HCT116 (cell line): ENCODE results near the gene FAM118B. TPM values are rescaled to one million over a fixed set of nuclear protein-coding genes. Genes with fewer than 3 reads are reported as not detected.

Experiments
- ATAC-seq: fragments of 200-7000 bp; cut with Tn5 transposase; 2 replicates; pipeline ENCODE4 v1.9.1; 2020; ENCODE audit warnings: mild to moderate bottlenecking, moderate library complexity
- BruUV-seq: library from RNA; stranded (reverse); fragments of 400-500 nt; replicated peaks from 2 replicates; lab custom pipeline; 2021; lab: Mats Ljungman, UMichigan
- CTCF ChIA-PET: fragments of 300-600 bp; sonication (Branson Sonifier 250); formaldehyde crosslinking; loops from one replicate; lab custom pipeline; 2021; ENCODE audit warnings: antibody characterized with exemption; lab: Charles Lee
- POLR2A ChIA-PET: fragments of 300-600, 350-600 bp; sonication (Branson Sonifier 250); formaldehyde crosslinking; loops from one replicate; lab custom pipeline; 2021; ENCODE audit warnings: antibody characterized with exemption; lab: Charles Lee
- RAD21 ChIA-PET, 2 experiments: fragments of 300-600 bp; sonication (Branson Sonifier 250); formaldehyde crosslinking; loops; one replicate each; lab custom pipeline; 2023; ENCODE audit warnings: low total read pairs in 2 of 2; ENCODE audit not compliant: uncharacterized antibody in 2 of 2, unreplicated experiment in 2 of 2, low non-redundant PET in 1 of 2; lab: Charles Lee
- DNase-seq: peaks from one replicate; pipeline ENCODE4 v3.0.0-alpha.2; 2010; ENCODE audit warnings: low read depth, low spot score
- H2AFZ ChIP-seq: fragments of 200-600 bp; shearing (Covaris generic), sonication (generic); 2 replicates; pipeline ENCODE4 v1.6.1; 2017; ENCODE audit warnings: low read depth, mixed run types, mixed read lengths, antibody characterized with exemption, low read length; ENCODE audit not compliant: poor library complexity, severe bottlenecking
- H3K27ac ChIP-seq: 2 replicates; pipeline ENCODE4 v1.5.1; 2012; ENCODE audit warnings: low read depth, low read length
- H3K27me3 ChIP-seq: fragments of 200-600 bp; sonication (generic); 2 replicates; pipeline ENCODE4 v1.6.1; 2016; ENCODE audit warnings: mixed run types, low read length, mixed read lengths; ENCODE audit not compliant: insufficient read depth
- H3K36me3 ChIP-seq, 2 experiments: fragments of 200-500 bp in 1 of 2; fragments of 200-600 bp in 1 of 2; sonication (Bioruptor generic) in 1 of 2; sonication (generic) in 1 of 2; 2 replicates each; pipeline versions ENCODE4 v1.5.1 to v1.6.1; 2014 to 2016; ENCODE audit warnings: low read length in 2 of 2, inconsistent platforms in 1 of 2, mixed read lengths in 1 of 2, mixed run types in 1 of 2; ENCODE audit not compliant: insufficient read depth in 2 of 2, control insufficient read depth in 1 of 2
- H3K4me1 ChIP-seq, 2 experiments: fragments of 200-600 bp in 1 of 2; sonication (generic) in 1 of 2; 2 replicates each; pipeline versions ENCODE4 v1.5.1 to v1.6.1; 2012 to 2017; ENCODE audit warnings: low read length in 2 of 2, inconsistent platforms in 1 of 2, mild to moderate bottlenecking in 1 of 2, mixed read lengths in 1 of 2, mixed run types in 1 of 2, moderate library complexity in 1 of 2; ENCODE audit not compliant: insufficient read depth in 2 of 2, control insufficient read depth in 1 of 2
- H3K4me2 ChIP-seq: fragments of 200-600 bp; sonication (generic); 2 replicates; pipeline ENCODE4 v1.6.1; 2017; ENCODE audit warnings: mixed run types, low read length, mixed read lengths
- H3K4me3 ChIP-seq, 2 experiments: fragments of 200-600 bp in 1 of 2; sonication (generic) in 1 of 2; replicated peaks in 1 of 2; 2 replicates each; pipeline ENCODE4 v1.5.1; 2011 to 2016; ENCODE audit warnings: low read length in 2 of 2, control low read depth in 1 of 2, low read depth in 1 of 2, mild to moderate bottlenecking in 1 of 2, mixed read lengths in 1 of 2, mixed run types in 1 of 2
- H3K79me2 ChIP-seq: fragments of 200-600 bp; sonication (generic); 2 replicates; pipeline ENCODE4 v1.6.1; 2017; ENCODE audit warnings: mild to moderate bottlenecking, mixed run types, low read length, moderate library complexity, mixed read lengths; ENCODE audit not compliant: insufficient read depth
- H3K9ac ChIP-seq: fragments of 200-600 bp; sonication (generic); 2 replicates; pipeline ENCODE4 v1.6.1; 2016; ENCODE audit warnings: low read length, mixed read lengths
- H3K9me2 ChIP-seq: fragments of 200-600 bp; sonication (generic), shearing (Covaris generic); 2 replicates; pipeline ENCODE4 v1.6.1; 2017; ENCODE audit warnings: mixed run types, mild to moderate bottlenecking, moderate library complexity; ENCODE audit not compliant: insufficient read depth
- H3K9me3 ChIP-seq, 2 experiments: fragments of 200-500 bp in 1 of 2; fragments of 200-600 bp in 1 of 2; sonication (Bioruptor generic) in 1 of 2; sonication (generic) in 1 of 2; 2 replicates each; pipeline ENCODE4 v1.6.1; 2014 to 2017; ENCODE audit warnings: low read length in 2 of 2, mixed read lengths in 2 of 2, inconsistent platforms in 1 of 2, low read depth in 1 of 2, mild to moderate bottlenecking in 1 of 2, mixed run types in 1 of 2, moderate library complexity in 1 of 2; ENCODE audit not compliant: control insufficient read depth in 1 of 2, insufficient read depth in 1 of 2
- H4K20me1 ChIP-seq: fragments of 200-600 bp; sonication (generic), shearing (Covaris generic); 2 replicates; pipeline ENCODE4 v1.6.1; 2017; ENCODE audit warnings: mixed run types, mild to moderate bottlenecking, moderate library complexity; ENCODE audit not compliant: insufficient read depth
- ATF3 ChIP-seq: IDR thresholded peaks from 2 replicates; pipeline ENCODE4 v1.6.1; 2012
- CTCF ChIP-seq, 3 experiments: fragments of 200-600 bp in 1 of 3; sonication (generic) in 1 of 3; IDR thresholded peaks in 2 of 3; conservative IDR thresholded peaks in 1 of 3; 2 replicates each; pipeline ENCODE4 v1.5.1; 2012 to 2017; ENCODE audit warnings: low read depth in 2 of 3, low read length in 2 of 3, antibody characterized with exemption in 1 of 3, borderline replicate concordance in 1 of 3, control low read depth in 1 of 3, mild to moderate bottlenecking in 1 of 3, mixed read lengths in 1 of 3, mixed run types in 1 of 3, moderate library complexity in 1 of 3; ENCODE audit not compliant: insufficient read depth in 1 of 3
- EZH2 ChIP-seq: fragments of 200-600 bp; sonication (generic); IDR thresholded peaks from 2 replicates; pipeline ENCODE4 v1.6.1; 2017; ENCODE audit warnings: antibody characterized with exemption, mixed run types
- EZH2phosphoT487 ChIP-seq: fragments of 200-600 bp; IDR thresholded peaks from 2 replicates; pipeline ENCODE4 v1.6.1; 2018; ENCODE audit warnings: antibody characterized with exemption, borderline replicate concordance
- FOSL1 ChIP-seq: IDR thresholded peaks from 2 replicates; pipeline ENCODE4 v1.6.1; 2012; ENCODE audit warnings: low read depth
- JUND ChIP-seq: IDR thresholded peaks from 2 replicates; pipeline ENCODE4 v1.6.1; 2012
- MAX ChIP-seq: IDR thresholded peaks from 2 replicates; pipeline ENCODE4 v1.6.1; 2012
- POLR2A ChIP-seq: IDR thresholded peaks from 2 replicates; pipeline ENCODE4 v1.7.0; 2011; ENCODE audit warnings: borderline replicate concordance; ENCODE audit not compliant: insufficient read depth, insufficient read length; ENCODE audit errors: extremely low read depth
- POLR2AphosphoS5 ChIP-seq: IDR thresholded peaks from 2 replicates; pipeline ENCODE4 v1.6.1; 2011; ENCODE audit warnings: mild to moderate bottlenecking, low read depth, low read length, moderate library complexity
- RAD21 ChIP-seq: IDR thresholded peaks from 2 replicates; pipeline ENCODE4 v1.6.1; 2012; ENCODE audit warnings: low read depth, mild to moderate bottlenecking
- REST ChIP-seq: IDR thresholded peaks from 2 replicates; pipeline ENCODE4 v1.6.1; 2012; ENCODE audit warnings: low read depth
- SIN3A ChIP-seq: IDR thresholded peaks from 2 replicates; pipeline ENCODE4 v1.6.1; 2012; ENCODE audit warnings: low read depth
- SP1 ChIP-seq: IDR thresholded peaks from 2 replicates; pipeline ENCODE4 v1.6.1; 2012; ENCODE audit warnings: low read depth
- SRF ChIP-seq: IDR thresholded peaks from 2 replicates; pipeline ENCODE4 v1.6.1; 2012; ENCODE audit warnings: low read depth
- TCF7L2 ChIP-seq: IDR thresholded peaks from 2 replicates; pipeline ENCODE4 v1.7.0; 2011; ENCODE audit warnings: borderline replicate concordance, inconsistent platforms; ENCODE audit not compliant: insufficient read depth, insufficient read length; ENCODE audit errors: extremely low read depth
- ZFX ChIP-seq: fragments of 450-650 bp; IDR thresholded peaks from 2 replicates; pipeline ENCODE4 v1.6.1; 2017
- ZNF274 ChIP-seq: fragments of 200-500 bp; sonication (Bioruptor generic); IDR thresholded peaks from 2 replicates; pipeline ENCODE4 v1.6.1; 2014; ENCODE audit warnings: mild to moderate bottlenecking, low read depth, low read length, inconsistent platforms
- intact Hi-C: fragments of 100-400 bp; cut with micrococcal nuclease; formaldehyde crosslinking; loops from 2 replicates; pipeline ENCODE4 v1.10.0; 2022
- total RNA-seq: library from RNA; stranded (reverse); gene quantifications from one replicate; pipeline ENCODE4 v1.2.1, GENCODE V29; 2021; ENCODE audit not compliant: unreplicated experiment

FAM118B gene
- total RNA-seq, 1 experiment from 2014 or later, result 12.8 TPM

- no peak for TF ChIP-seq CTCF (IDR thresholded peaks at IDR 0.05 in 2 of 3, conservative IDR thresholded peaks at IDR 0.05 in 1 of 3; ENCODE audit: borderline replicate concordance in 1 of 3, insufficient read depth in 1 of 3, low read depth in 2 of 3, low read length in 2 of 3)
- TF ChIP-seq JUND, result no peak
- TF ChIP-seq SIN3A, result no peak
Measured at GRCh38 chr11:126290887-126291286, 79.3 kb downstream of the FAM118B start (continued).

- Histone ChIP-seq H3K9ac (no peak overlapping the region), H4K20me1 (no peaks in the 10 kb centered on the region), H3K9me3 (no peaks in the 10 kb centered on the region), H2AFZ (no peak overlapping the region), H3K4me2 (no peak overlapping the region), H3K27me3 (no peaks in the 10 kb centered on the region), H3K4me3 (no peak overlapping the region), H3K4me1 (no peaks in the 10 kb centered on the region), H3K9me2 (no peaks in the 10 kb centered on the region), H3K27ac (no peak overlapping the region), H3K79me2 (no peaks in the 10 kb centered on the region), H3K36me3 (peaks cover 4 to 9% of the 10 kb centered on the region in 2 experiments; a peak in 2 of 4 replicates)
- ChIA-PET CTCF (no interaction called here), RAD21 (no interaction called here), POLR2A (no interaction called here)
- TSS peak; percentile 13 for BruUV-seq
- TF ChIP-seq SP1, result no peak
- TF ChIP-seq REST, result no peak
- TF ChIP-seq ATF3, result no peak
- no peak for TF ChIP-seq RAD21
- no peak for TF ChIP-seq EZH2
- no peak for TF ChIP-seq FOSL1
- TF ChIP-seq JUND, result no peak
- TF ChIP-seq POLR2AphosphoS5, result no peak
- no peak for TF ChIP-seq ZFX
- TF ChIP-seq TCF7L2, result no peak
- no peak for TF ChIP-seq SRF
- no peak for TF ChIP-seq ZNF274
- TF ChIP-seq POLR2A, result no peak
- TF ChIP-seq MAX, result no peak
- no peak for TF ChIP-seq EZH2phosphoT487
- no peak for ATAC-seq
- no peak for DNase-seq
- intact Hi-C loops, result no loop called here
Measured at GRCh38 chr11:126293726-126294125, 82.1 kb downstream of the FAM118B start.
